Activated T-cell treated with anti-CD3 and anti-CD28 coated beads for 1 hour (primary cell): Measurements from ENCODE around the gene RGPD6.
"Not testable (repeated sequence)": the region's sequence is repeated elsewhere in the genome, so short reads cannot be mapped to it uniquely, and the experiment has no call there.

Source experiments
- DNase-seq: peaks from one replicate; pipeline ENCODE4 v3.0.0-alpha.2; 2020; ENCODE audit warnings: low read depth

Gene RGPD6

GRCh38 chr2:110481200-110481599 is 95.8 kb downstream of the RGPD6 start:
- DNase-seq: not testable (repeated sequence)

GRCh38 chr2:110480084-110480483 is 96.9 kb downstream of the RGPD6 start:
- DNase-seq: not testable (repeated sequence)

DNA sequence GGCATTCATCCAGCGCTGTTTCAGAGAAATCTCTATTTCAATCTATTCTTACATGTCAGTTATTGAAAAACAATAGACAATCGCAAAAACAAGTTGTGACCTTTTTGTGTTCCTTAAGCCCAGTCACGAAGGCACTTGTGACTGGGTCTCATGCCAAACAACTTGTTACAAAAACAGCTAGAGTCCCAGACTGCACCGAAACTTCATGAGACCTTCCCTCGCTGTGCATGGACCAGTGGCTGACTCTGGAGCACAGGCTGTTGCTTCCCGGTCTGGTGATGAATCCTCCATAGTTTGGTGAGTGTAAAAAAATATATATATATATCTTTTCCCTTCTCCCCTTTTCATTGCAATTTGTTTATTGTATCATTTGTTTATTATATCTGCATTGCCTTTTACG is 99.7 kb downstream of the RGPD6 start:
- DNase-seq: not testable (repeated sequence)

DNA sequence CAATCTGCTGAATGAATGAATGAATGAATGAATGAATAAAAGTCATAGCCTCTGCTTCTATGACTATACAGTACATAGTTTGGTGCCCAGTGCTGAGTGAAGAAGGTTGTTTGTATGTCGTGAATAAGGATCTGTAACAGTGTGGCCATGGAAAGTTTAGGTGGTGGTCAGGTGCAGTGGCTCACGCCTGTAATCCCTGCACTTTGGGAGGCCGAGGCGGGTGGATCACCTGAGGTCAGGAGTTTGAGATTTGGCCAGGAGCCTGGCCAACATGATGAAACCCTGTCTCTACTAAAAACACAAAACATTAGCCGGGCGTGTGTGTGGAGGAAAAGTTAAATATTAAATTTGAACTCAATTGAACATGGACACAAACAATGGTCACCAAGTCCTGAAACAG is 100.1 kb downstream of the RGPD6 start:
- DNase-seq: not testable (repeated sequence)

- DNase-seq: not testable (repeated sequence)
These were observed 101.2 kb downstream of the RGPD6 start for GRCh38 chr2:110475627-110476359.

GRCh38 chr2:110474898-110475297 is 102.1 kb downstream of the RGPD6 start:
- not testable (repeated sequence) for DNase-seq

DNA sequence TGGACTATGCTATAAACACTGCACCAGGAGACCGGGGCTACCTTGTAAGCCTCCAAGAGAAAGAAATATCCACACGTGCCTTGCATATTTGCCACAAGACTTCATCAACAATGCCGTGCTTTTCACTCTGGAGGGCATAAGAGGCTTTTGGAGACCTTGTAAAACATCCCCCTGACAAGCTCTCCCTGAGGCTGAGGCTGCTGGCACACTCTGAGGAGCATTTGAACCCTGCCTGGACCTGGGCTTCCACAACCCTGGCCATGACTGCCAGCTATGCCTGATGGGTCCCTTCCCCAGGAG is 104.0 kb downstream of the RGPD6 start:
- not testable (repeated sequence) for DNase-seq

DNA sequence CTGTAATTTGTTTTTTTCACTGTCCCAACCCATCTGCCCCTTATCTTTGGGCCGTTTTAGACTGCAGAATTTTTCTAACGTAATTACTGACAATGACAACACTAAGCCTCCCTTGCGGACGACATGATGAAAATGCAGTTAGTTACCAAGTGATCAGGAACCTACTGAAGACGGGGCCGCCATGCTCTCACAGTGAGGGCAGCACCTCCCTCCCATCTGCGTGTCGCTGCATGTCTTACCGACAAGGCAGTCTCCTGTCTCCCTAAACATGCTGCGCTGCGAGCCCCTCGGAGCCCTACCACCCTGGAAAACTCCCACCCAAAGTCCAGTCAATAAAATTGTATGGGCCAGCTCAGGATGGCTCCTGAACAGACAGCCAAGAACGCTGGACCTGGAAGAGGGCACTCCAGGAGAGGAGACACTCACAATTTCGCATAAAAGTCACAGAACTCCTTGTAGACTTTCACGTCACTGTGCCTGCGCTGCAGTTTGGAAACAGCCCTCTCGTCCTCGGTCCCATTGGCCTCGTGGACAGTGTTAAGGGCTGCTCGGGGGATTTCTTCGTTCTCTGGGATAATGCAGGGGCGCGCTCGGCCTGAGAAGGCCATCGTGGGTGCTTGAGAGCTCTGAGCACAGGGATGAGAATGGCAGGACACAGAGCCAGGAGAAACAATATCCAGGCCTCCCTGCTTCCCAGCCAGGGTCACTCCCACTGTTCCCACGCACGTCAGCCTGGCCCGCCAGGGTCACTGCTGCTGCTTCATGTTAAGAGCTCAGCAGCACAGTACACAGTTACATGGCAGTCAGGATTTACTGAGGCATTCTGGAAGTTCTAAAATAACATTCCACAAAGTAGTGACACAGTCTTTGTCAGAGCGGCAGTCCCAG is 104.6 kb downstream of the RGPD6 start, which contains the start of gene LIMS4:
LIMS4 (minus strand) TSS at position 646 of the 888 bp plus-strand sequence; CDS start at position 608, 38 bp downstream.
- DNase-seq: not testable (repeated sequence)

DNA sequence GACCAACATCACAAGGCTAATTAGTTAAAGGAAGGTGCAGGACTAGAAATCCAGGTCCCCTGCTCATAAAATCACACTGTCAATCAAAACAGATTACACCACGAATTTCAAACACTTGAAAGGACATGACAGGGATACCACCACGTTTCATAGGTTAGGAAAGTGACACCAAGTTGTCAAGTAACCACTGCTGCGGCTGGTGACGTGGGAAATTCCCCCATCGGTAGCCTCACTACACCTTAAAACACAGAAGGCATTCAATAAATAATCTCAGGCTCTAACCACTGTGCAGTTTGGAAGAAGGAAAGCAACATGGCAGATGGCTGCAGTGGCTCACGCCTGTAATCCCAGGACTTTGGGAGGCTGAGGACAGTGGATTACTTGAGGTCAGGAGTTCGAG is 108.1 kb downstream of the RGPD6 start:
- DNase-seq: not testable (repeated sequence)

GRCh38 chr2:110465312-110465711 is 111.7 kb downstream of the RGPD6 start:
- not testable (repeated sequence) for DNase-seq
